BJ (cell line): Measurements from ENCODE around the gene METTL25B. TPM values are rescaled to one million over a fixed set of nuclear protein-coding genes. Genes with fewer than 3 reads are reported as not detected.
"Not testable (repeated sequence)": the region's sequence is repeated elsewhere in the genome, so short reads cannot be mapped to it uniquely, and the experiment has no call there.

Source experiments
- CTCF ChIA-PET: fragments of 350-600 bp; formaldehyde crosslinking; extraction: SDS; loops from one replicate; lab custom pipeline; 2021; ENCODE audit warnings: antibody characterized with exemption, inconsistent platforms; lab: Yijun Ruan, JAX
- POLR2A ChIA-PET: fragments of 300-600 bp; sonication (Branson Sonifier 250); formaldehyde crosslinking; extraction: SDS; loops from one replicate; lab custom pipeline; 2021; ENCODE audit warnings: antibody characterized with exemption; lab: Charles Lee
- DNase-seq: peaks from one replicate; pipeline ENCODE4 v3.0.0-alpha.2; 2011; ENCODE audit warnings: low read depth
- H3K27me3 ChIP-seq: 2 replicates; pipeline ENCODE4 v1.6.0; 2011; ENCODE audit warnings: low read length; ENCODE audit not compliant: control insufficient read depth, insufficient read depth
- H3K36me3 ChIP-seq: 2 replicates; pipeline ENCODE4 v1.5.1; 2011; ENCODE audit warnings: low read length; ENCODE audit not compliant: control insufficient read depth, insufficient read depth
- H3K4me3 ChIP-seq: 2 replicates; pipeline ENCODE4 v1.5.1; 2011; ENCODE audit warnings: low read depth, mild to moderate bottlenecking, control low read depth, low read length
- CTCF ChIP-seq: IDR thresholded peaks from 2 replicates; pipeline ENCODE4 v1.5.1; 2011; ENCODE audit warnings: low read depth, mild to moderate bottlenecking, control low read depth, inconsistent platforms, low read length, moderate library complexity; ENCODE audit not compliant: insufficient read depth
- polyA plus RNA-seq: library from polyadenylated mRNA; depleted of rRNA; stranded (reverse); fragments of >200 nt; gene quantifications from 2 replicates; pipeline ENCODE4 v1.2.3, GENCODE V29; 2011

METTL25B gene
- polyA plus RNA-seq, 1 experiment: 14.6 TPM

GRCh38 chr1:156760092-156760795 lies 32.0 kb downstream of the METTL25B start:
- CTCF ChIA-PET: interaction anchor here (0.9 kb wide), 1 partner anchor 35 kb away, joined by 3 read pairs; no protein-coding TSS in a partner anchor
- H3K27me3 ChIP-seq: no peaks in the 10 kb centered on the region
- POLR2A ChIA-PET: no interaction called here
- no peak for DNase-seq
- no peak for TF ChIP-seq CTCF
- no peaks in the 10 kb centered on the region for H3K36me3 ChIP-seq
- H3K4me3 ChIP-seq: no peak overlapping the region

- Histone ChIP-seq H3K27me3 (no peaks in the 10 kb centered on the region), H3K36me3 (no peaks in the 10 kb centered on the region), H3K4me3 (no peak overlapping the region)
- CTCF ChIA-PET: interaction anchor here (0.9 kb wide), 1 partner anchor 35 kb away, joined by 3 read pairs; no protein-coding TSS in a partner anchor
- TF ChIP-seq CTCF: no peak
- no peak for DNase-seq
- POLR2A ChIA-PET: no interaction called here
Measured at GRCh38 chr1:156760796-156761104, 32.5 kb downstream of the METTL25B start.

- POLR2A ChIA-PET, CTCF ChIA-PET, H3K27me3 ChIP-seq, DNase-seq, H3K4me3 ChIP-seq, H3K36me3 ChIP-seq: not testable (repeated sequence)
Measured at GRCh38 chr1:156765136-156765535, 36.9 kb downstream of the METTL25B start.

- H3K36me3 ChIP-seq: peaks cover 2% of the 10 kb centered on the region; the same call in 1 of the 2 replicates
- no peaks in the 10 kb centered on the region for H3K27me3 ChIP-seq
- no peak for DNase-seq
- TF ChIP-seq CTCF: no peak
- CTCF ChIA-PET: no interaction called here
- POLR2A ChIA-PET: no interaction called here
- H3K4me3 ChIP-seq: no peak overlapping the region
Measured at GRCh38 chr1:156765666-156766065, 37.4 kb downstream of the METTL25B start.

GRCh38 chr1:156766298-156767100 lies 38.2 kb downstream of the METTL25B start:
- CTCF ChIA-PET: interaction anchor here (0.6 to 3.3 kb wide), 8 partner anchors 14 to 124 kb away, joined by 3 to 17 read pairs (median 4); partner anchors contain the start of gene MRPL24
- no peaks in the 10 kb centered on the region for H3K27me3 ChIP-seq
- peak overlapping the region; percentile 44 for H3K4me3 ChIP-seq
- H3K36me3 ChIP-seq: peaks cover 2% of the 10 kb centered on the region
- TF ChIP-seq CTCF: no peak
- POLR2A ChIA-PET: interaction anchor here (0.6 to 1.4 kb wide), 2 partner anchors 25 to 26 kb away, joined by 4 to 11 read pairs; partner anchors contain the start of gene MRPL24
- no peak for DNase-seq
